ENCODE measurements around the gene WDR46. TPM values are rescaled to one million over a fixed set of nuclear protein-coding genes. Genes with fewer than 3 reads are reported as not detected.
"Not testable (repeated sequence)": the region's sequence is repeated elsewhere in the genome, so short reads cannot be mapped to it uniquely, and the experiment has no call there.

WDR46 gene
- total RNA-seq, 1 experiment from 2014 or later, result 52.4 TPM

- POLR2A ChIA-PET (ENCODE audit: unreplicated experiment), result no interaction called here
- intact Hi-C loops (cut with micrococcal nuclease; ENCODE audit: unreplicated experiment), result no loop called here
- no peaks in the 10 kb centered on the region for H3K9me2 ChIP-seq (ENCODE audit: insufficient read depth)
- no peak overlapping the region for H3K4me3 ChIP-seq
- no peaks in the 10 kb centered on the region; the same call in 1 of the 2 replicates for H3K79me2 ChIP-seq (ENCODE audit: low read depth)
- DNase-seq, result no peak
- no peaks in the 10 kb centered on the region for H4K20me1 ChIP-seq (ENCODE audit: insufficient read depth)
- no peak overlapping the region for H3K27ac ChIP-seq
- CTCF ChIA-PET, result no interaction called here
- no peak overlapping the region for H2AFZ ChIP-seq
- H3K36me3 ChIP-seq (ENCODE audit: low read depth), result no peaks in the 10 kb centered on the region; the same call in 1 of the 2 replicates
- H3F3A ChIP-seq (ENCODE audit: insufficient read depth, low read depth), result peaks cover 29% of the 10 kb centered on the region
- BruUV-seq (replicated peaks), result no TSS peak
- H3K4me2 ChIP-seq, result no peak overlapping the region
- no peaks in the 10 kb centered on the region for H3K27me3 ChIP-seq (ENCODE audit: insufficient read depth, low read depth)
- TF ChIP-seq EZH2 (IDR thresholded peaks at IDR 0.05; ENCODE audit: low read depth) (no peak), CTCF (conservative IDR thresholded peaks at IDR 0.05) (no peak)
- no peaks in the 10 kb centered on the region for H3K9me3 ChIP-seq (ENCODE audit: insufficient read depth, low read depth)
- peaks cover 27% of the 10 kb centered on the region for H3K4me1 ChIP-seq (replicated peaks; ENCODE audit: insufficient read depth)
These were observed 25.0 kb downstream of the WDR46 start for GRCh38 chr6:33264015-33264414.

GRCh38 chr6:33262490-33262889 lies 26.5 kb downstream of the WDR46 start:
- CTCF ChIA-PET, result interaction anchor here (0.6 kb wide), 1 partner anchor 39 kb away, joined by 5 read pairs; no protein-coding TSS in a partner anchor
- BruUV-seq (replicated peaks); H4K20me1 ChIP-seq (ENCODE audit: insufficient read depth); intact Hi-C loops (cut with micrococcal nuclease; ENCODE audit: unreplicated experiment); H3K9me2 ChIP-seq (ENCODE audit: insufficient read depth); H3K4me3 ChIP-seq; H3K79me2 ChIP-seq (ENCODE audit: low read depth); H3K27ac ChIP-seq; H2AFZ ChIP-seq; H3K36me3 ChIP-seq (ENCODE audit: low read depth); DNase-seq; H3K4me2 ChIP-seq; H3K9me3 ChIP-seq (ENCODE audit: insufficient read depth, low read depth); H3K27me3 ChIP-seq (ENCODE audit: insufficient read depth, low read depth): not testable (repeated sequence)
- Histone ChIP-seq H3F3A (ENCODE audit: insufficient read depth, low read depth) (peaks cover 37% of the 10 kb centered on the region), H3K4me1 (replicated peaks; ENCODE audit: insufficient read depth) (peaks cover 32% of the 10 kb centered on the region)
- POLR2A ChIA-PET (ENCODE audit: unreplicated experiment), result interaction anchor here (0.6 kb wide), 1 partner anchor 102 kb away, joined by 4 read pairs; no protein-coding TSS in a partner anchor

GRCh38 chr6:33259032-33259431 lies 30.0 kb downstream of the WDR46 start:
- TF ChIP-seq EZH2 (IDR thresholded peaks at IDR 0.05; ENCODE audit: low read depth), result no peak
- TF ChIP-seq CTCF (conservative IDR thresholded peaks at IDR 0.05), result no peak
- H3K9me2 ChIP-seq (ENCODE audit: insufficient read depth), result no peaks in the 10 kb centered on the region
- CTCF ChIA-PET, result no interaction called here
- DNase-seq, result peak in 1 of 2 experiments; percentile 96
- no TSS peak for BruUV-seq (replicated peaks)
- H3F3A ChIP-seq (ENCODE audit: insufficient read depth, low read depth), result peaks cover 37% of the 10 kb centered on the region
- H3K9me3 ChIP-seq (ENCODE audit: insufficient read depth, low read depth), result 0 out of 2 replicates have a peak, but pooled peaks cover 5% of the 10 kb centered on the region
- no peaks in the 10 kb centered on the region for H3K27me3 ChIP-seq (ENCODE audit: insufficient read depth, low read depth)
- 0 out of 2 replicates have a peak overlapping the region, but pooled peaks have one; percentile 1 for H3K4me2 ChIP-seq
- H3K4me3 ChIP-seq, result no peak overlapping the region
- peak overlapping the region; percentile 37; the same call in 1 of the 2 replicates for H3K27ac ChIP-seq
- H2AFZ ChIP-seq, result no peak overlapping the region
- H3K79me2 ChIP-seq (ENCODE audit: low read depth), result no peaks in the 10 kb centered on the region; the same call in 1 of the 2 replicates
- H3K4me1 ChIP-seq (replicated peaks; ENCODE audit: insufficient read depth), result peaks cover 32% of the 10 kb centered on the region
- H3K36me3 ChIP-seq (ENCODE audit: low read depth), result peaks cover 11% of the 10 kb centered on the region; the same call in 1 of the 2 replicates
- POLR2A ChIA-PET (ENCODE audit: unreplicated experiment), result no interaction called here
- H4K20me1 ChIP-seq (ENCODE audit: insufficient read depth), result no peaks in the 10 kb centered on the region
- intact Hi-C loops (cut with micrococcal nuclease; ENCODE audit: unreplicated experiment), result no loop called here

DNA sequence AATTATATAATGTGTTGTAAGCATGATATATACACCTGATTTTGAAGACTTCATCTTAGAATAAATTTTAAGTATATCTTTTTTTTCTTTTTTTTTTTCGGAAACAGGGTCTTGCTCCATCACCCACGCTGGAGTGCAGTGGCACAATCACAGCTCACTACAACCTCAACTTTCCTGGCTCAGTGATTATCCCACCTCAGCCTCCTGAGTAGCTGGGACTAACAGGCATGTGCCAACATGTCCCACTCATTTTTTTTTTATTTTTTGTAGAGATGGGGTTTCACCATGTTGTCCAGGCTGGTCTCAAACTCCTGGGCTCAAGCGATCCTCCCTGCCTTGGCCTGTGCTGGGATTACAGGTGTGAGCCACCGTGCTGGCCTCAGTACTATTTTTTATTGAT lies 34.4 kb downstream of the WDR46 start:
- H3K4me3 ChIP-seq, result no peak overlapping the region
- 0 out of 2 replicates have a peak, but pooled peaks cover 5% of the 10 kb centered on the region for H3K9me3 ChIP-seq (ENCODE audit: insufficient read depth, low read depth)
- peaks cover 40% of the 10 kb centered on the region for H3F3A ChIP-seq (ENCODE audit: insufficient read depth, low read depth)
- H4K20me1 ChIP-seq (ENCODE audit: insufficient read depth), result no peaks in the 10 kb centered on the region
- H3K27me3 ChIP-seq (ENCODE audit: insufficient read depth, low read depth), result no peaks in the 10 kb centered on the region
- peaks cover 23% of the 10 kb centered on the region; the same call in 1 of the 2 replicates for H3K36me3 ChIP-seq (ENCODE audit: low read depth)
- no peak for DNase-seq
- no peaks in the 10 kb centered on the region for H3K79me2 ChIP-seq (ENCODE audit: low read depth)
- no peak overlapping the region for H3K27ac ChIP-seq
- CTCF ChIA-PET, result no interaction called here
- peaks cover 33% of the 10 kb centered on the region for H3K4me1 ChIP-seq (replicated peaks; ENCODE audit: insufficient read depth)
- POLR2A ChIA-PET (ENCODE audit: unreplicated experiment), result no interaction called here
- H2AFZ ChIP-seq, result no peak overlapping the region
- TF ChIP-seq CTCF (conservative IDR thresholded peaks at IDR 0.05) (no peak), EZH2 (IDR thresholded peaks at IDR 0.05; ENCODE audit: low read depth) (no peak)
- BruUV-seq (replicated peaks), result no TSS peak
- intact Hi-C loops (cut with micrococcal nuclease; ENCODE audit: unreplicated experiment), result no loop called here
- no peaks in the 10 kb centered on the region for H3K9me2 ChIP-seq (ENCODE audit: insufficient read depth)
- no peak overlapping the region for H3K4me2 ChIP-seq

Measured in PC-9 (cell line).